HG03469 (cell line): ENCODE measurements around the gene UBN2.
"Not testable (repeated sequence)": the region's sequence is repeated elsewhere in the genome, so short reads cannot be mapped to it uniquely, and the experiment has no call there.

ENCODE experiments used
- ATAC-seq: cut with Tn5 transposase; IDR thresholded peaks from one replicate; pipeline ENCODE4 v1.9.1; 2021; ENCODE audit warnings: mild to moderate bottlenecking, moderate library complexity, moderate number of reproducible peaks; ENCODE audit not compliant: unreplicated experiment

The UBN2 gene

DNA sequence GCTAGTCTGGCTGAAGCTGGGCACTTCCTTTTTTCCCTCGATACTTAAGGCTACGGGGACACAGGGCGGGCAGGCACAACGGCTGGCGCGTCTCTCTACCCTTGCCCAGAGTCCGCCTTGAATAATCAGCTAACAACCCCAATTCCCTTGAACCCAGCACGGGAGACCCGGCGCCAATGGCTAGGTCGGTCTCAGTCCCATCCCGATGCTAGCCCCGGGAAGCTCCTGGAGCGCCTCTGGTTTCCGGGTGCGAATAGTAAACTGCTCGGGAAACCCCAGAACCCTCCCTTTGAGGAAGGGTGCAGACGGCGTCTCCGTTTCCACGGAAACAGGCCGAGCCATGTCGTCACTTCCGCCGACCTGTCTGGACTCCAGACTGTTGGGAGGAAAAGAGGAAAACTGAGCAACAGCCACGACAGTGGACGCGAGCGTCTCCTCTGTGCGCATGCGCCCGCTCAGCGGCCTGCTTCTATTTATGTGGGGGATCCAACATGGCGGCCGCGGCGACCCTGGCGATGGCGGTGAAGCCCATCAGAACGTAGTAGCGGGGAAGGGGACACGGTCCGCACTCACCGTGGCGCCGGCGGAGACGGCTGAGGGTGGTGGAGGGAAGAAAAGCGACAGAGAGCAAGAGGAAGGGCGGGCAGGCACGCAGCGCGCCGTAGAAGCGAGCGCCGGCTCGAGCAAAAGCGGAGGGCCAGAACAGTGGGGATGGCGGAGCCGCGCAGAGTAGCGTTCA, at the start of gene UBN2:
TSS of gene UBN2 (plus strand) at position 464 of the 739 bp plus-strand sequence. CDS start at position 712, 248 bp downstream.
- ATAC-seq, result peak; percentile 97

DNA sequence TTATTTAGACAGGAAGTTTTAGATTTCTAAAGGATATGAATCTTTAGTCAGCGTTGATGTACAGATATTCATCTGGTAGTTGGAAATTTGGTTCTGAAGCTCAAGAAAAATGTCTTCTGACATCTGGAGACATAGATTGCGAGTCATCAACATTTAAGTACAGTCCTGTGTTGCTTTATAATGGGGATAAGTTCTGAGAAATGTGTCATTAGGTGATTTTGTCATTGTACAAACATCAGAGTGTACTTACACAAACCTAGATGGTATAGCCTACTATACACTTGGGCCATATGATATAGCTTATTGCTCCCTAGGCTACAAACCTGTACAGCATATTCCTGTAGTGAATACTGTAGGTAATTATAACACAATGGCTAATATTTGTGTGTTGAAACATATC, 49.6 kb upstream of the UBN2 start:
- ATAC-seq, result no peak

DNA sequence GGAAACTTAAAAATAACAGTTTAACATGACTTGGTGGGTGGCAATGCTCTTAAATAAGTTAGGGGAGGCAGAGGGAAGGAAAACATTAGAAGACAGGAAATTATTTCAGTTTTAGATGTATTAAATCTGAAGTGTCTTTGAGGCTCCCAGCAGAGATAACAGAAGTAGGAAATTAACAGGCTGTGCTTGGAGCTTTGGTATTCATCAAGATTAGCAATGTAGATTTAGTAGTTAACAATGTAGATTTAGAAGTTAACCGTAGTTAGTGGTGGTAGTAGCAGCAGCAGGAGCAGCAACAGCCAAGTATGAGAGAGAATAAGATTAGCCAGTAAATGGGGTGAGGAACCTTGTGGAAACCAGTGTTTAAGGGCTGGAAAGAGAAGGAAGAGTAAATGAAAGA, 48.7 kb upstream of the UBN2 start:
- no peak for ATAC-seq

DNA sequence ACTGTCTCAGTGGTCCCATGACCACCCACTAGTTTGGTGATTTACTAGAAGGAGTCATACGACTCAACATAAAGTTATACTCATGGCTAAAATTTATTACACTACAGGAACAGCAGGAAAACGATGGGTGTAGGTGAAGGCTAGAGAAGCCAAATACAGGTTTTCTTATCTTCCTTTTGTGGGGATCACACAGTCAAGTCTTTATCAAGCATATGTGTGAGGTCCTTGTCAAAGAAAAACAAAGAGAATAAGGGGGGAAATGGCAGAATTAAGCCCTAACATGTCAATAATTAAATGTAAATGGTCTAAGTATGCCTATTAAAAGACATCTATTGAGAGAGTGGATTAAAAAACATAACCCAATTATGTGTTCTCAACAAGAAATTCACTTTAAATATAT, 47.8 kb upstream of the UBN2 start:
- ATAC-seq, result no peak

DNA sequence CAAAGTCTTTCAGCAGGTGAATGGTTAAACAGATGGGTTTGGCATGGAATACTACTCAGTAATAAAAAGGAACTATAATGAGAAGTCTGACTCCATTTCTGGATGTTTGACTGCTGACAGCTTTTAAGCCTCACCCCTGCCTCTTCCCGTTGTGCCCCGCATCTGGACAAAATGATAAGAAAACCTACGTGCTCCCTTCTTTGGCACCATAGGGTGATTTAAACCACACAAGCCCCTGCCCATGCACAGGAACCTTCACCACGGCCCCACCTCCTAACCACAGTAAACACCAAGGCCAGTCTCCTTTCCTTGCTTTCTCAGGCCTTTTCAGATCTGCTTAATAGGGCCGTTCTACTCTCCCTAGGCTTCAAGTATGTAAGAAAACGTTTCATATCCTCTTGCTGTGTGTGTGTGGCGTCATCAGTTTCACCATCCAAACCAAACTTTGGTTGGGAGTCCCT, 47.1 kb upstream of the UBN2 start:
- ATAC-seq, result no peak

DNA sequence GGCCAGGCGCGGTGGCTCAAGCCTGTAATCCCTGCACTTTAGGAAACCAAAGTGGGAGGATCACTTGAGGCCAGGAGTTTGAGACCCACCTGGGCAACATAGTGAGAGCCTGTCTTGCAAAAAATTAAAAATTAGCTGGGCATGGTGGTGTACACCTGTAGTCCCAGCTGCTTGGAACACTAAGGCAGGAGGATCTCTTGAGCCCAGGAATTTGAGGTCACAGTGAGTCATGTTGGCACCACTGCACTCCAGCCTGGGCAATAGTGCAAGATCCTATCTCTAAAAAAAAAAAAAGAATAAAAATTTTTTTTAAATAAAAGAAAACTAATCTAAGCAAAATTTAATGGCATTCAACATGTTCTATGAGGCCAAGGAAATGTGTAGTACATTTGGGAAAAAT, 44.9 kb upstream of the UBN2 start:
- ATAC-seq, result no peak

DNA sequence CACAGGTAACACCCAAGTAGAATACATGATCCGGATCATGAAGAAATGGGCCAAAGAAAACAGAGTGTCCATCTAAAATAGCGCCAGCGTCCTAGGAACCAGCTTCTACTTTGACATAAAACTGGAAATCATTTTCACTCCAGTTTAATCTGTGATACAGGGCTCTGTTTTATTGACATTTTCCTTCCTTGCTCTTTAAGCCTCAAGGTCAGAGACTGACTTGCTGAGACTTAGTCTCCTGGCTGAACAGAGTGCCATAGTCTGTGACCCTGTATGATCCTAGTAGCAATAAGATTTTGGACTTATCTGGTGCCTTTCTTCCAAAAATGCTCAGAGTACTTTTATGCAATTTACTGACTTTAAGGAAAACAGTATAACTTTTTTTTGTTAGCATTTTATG, 41.7 kb upstream of the UBN2 start:
- no peak for ATAC-seq

DNA sequence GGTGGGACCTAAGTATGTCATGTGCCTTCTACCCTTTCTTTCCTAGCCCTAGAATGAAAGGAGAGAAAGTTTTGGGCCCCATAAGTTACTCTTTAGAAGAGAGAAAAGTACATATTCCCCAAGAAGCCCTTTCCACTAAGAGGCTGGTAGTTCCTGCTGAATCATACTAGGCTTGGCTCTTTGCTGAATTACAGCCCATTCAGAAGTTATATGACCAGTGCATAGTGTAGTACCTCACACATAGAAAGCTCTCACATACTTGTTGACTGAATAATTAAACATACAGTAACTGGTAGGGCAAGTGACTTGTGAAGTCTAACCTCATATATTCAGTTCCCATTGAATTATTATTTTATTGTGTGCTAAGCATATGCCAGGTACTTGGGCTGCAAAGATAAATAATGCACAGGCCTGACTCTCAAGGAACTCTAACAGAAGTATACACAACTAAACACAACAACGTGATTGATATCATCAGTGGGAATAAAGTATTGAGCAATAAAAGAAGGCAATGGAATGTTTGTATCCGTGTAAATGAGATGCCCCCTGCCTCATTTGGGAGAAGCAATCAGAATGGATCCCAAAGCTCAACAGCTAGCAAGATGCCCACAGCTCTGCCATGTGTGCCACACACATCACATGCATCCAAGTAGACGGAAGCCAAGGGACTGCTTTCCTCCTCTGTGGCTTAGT, 38.9 kb upstream of the UBN2 start:
- no peak for ATAC-seq

DNA sequence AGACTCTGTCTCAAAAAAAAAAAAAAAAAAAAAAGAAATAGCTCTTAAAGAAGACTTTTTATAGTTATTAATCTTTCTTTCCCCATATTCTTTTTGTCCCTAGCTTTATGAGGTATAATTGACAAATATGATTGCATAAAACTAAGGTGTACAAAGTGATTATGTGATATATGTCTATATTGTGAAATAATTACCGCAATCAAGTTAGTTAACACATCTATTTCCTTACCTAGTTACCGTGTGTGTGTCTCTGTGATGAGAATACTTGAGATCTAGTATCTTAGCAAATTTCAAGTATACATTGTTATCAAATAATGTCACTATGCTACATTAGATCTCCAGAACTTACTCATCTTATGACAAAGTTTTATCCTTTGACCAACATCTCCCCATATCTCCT, 30.7 kb upstream of the UBN2 start:
- ATAC-seq, result no peak

DNA sequence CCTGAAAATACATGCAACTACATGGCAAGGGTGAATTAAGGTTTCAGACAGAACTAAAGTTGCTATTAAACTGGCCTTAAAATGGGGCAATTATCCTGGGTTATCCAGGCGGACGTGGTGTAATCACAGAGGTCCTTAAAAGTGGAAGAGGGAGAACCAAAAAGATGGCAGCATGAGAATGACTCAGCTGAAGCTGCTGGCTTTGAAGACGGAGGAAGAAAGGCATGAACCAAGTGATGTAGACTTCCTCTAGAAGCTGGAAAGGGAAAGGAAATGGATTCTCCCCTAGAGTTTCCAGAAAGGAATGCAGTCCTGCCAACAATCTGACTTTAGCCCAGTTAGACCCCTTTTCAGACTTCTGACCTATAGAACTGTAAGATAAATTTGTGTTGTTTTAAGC, 27.0 kb upstream of the UBN2 start:
- ATAC-seq, result no peak

DNA sequence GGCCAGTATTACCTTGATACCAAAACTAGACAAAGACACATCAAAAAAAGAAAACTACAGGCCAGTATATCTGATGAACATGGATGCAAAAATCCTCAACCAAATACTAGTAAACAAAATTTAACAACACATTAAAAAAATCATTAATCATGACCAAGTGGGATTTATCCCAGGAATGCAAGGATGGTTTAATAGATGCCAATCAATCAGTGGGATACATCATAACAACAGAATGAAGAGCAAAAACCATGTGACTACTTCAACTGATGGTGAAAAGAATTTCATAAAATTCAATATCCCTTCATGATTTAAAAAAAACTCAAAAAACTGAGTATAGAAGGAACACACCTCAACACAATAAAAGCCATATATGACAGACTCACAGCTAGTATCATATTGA, 25.2 kb upstream of the UBN2 start:
- no peak for ATAC-seq

DNA sequence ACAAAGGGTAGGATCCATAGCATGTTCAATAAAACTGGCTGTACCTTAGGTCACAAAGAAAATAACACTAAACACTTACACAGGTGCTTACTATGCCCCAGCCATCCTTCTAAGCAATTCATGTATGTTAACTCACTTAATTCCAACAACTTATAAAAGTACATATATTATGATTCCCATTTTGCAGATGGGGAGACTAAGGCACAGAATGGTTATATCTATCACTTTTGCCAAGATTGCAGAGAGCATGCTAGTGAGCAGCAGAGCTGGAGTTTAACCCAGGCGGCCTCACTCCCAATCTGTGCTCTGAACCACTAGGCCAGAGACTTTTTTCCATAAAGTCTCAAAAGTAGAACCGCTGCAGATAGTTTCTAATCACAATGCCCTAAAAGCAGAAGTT, 18.9 kb upstream of the UBN2 start:
- ATAC-seq, result no peak

DNA sequence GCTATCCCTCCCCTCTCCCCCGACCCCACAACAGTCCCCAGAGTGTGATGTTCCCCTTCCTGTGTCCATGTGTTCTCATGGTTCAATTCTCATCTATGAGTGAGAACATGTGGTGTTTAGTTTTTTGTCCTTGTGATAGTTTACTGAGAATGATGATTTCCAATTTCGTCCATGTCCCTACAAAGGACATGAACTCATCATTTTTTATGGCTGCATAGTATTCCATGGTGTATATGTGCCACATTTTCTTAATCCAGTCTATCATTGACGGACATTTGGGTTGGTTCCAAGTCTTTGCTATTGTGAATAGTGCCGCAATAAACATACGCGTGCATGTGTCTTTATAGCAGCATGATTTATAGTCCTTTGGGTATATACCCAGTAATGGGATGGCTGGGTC, 17.5 kb upstream of the UBN2 start:
- ATAC-seq, result not testable (repeated sequence)

DNA sequence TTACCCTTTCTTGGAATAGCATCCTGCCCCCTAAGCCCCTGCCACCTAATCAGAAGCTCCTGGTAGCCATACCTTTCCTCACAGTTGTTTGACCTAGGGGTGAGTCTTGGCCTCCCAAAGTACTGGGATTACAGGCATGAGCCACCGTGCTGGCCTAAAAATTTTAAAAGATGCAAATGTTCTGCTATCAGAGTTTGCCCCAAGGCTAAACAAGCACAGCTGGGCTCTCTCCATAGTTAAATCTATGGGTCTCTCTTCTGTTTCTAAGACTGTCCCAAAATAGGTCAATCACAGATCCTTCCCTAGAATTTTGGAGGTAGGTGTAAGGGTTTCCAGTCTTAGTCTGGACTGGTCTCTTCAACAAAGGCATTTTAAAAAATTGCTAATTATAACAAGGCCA, 12.9 kb upstream of the UBN2 start:
- ATAC-seq, result no peak

DNA sequence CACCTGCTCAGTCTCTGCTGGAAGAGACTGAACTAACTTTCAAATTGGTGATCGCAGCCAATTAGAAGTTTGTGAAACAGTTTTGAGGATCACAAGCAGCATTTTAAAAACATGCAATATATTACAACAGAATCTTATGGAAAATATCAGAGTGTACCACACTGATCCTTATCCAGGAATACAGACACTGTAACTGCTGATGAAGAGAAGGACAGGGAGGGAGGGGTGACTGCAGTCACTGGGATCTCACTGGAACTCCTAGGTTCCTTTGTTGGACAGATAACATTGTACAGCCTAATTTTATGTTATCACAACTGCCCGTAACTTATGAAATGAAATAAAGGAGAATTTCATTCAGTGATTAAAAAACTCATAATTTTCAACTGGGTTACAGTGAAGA, 6.8 kb upstream of the UBN2 start:
- no peak for ATAC-seq

DNA sequence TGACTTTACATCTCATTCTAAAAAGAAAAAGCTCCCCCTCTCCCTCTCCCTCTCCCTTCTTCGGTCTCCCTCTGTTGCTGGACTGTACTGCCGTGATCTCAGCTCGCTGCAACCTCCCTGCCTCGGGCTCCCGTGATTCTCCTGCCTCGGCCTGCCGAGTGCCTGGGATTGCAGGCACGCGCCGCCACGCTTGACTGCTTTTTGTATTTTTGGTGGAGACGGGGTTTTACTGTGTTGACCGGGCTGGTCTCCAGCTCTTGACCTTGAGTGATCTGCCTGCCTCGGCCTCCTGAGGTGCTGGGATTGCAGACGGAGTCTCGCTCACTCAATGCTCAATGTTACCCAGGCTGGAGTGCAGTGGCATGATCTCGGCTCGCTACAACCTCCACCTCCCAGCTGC, 6.2 kb upstream of the UBN2 start:
- ATAC-seq, result not testable (repeated sequence)

DNA sequence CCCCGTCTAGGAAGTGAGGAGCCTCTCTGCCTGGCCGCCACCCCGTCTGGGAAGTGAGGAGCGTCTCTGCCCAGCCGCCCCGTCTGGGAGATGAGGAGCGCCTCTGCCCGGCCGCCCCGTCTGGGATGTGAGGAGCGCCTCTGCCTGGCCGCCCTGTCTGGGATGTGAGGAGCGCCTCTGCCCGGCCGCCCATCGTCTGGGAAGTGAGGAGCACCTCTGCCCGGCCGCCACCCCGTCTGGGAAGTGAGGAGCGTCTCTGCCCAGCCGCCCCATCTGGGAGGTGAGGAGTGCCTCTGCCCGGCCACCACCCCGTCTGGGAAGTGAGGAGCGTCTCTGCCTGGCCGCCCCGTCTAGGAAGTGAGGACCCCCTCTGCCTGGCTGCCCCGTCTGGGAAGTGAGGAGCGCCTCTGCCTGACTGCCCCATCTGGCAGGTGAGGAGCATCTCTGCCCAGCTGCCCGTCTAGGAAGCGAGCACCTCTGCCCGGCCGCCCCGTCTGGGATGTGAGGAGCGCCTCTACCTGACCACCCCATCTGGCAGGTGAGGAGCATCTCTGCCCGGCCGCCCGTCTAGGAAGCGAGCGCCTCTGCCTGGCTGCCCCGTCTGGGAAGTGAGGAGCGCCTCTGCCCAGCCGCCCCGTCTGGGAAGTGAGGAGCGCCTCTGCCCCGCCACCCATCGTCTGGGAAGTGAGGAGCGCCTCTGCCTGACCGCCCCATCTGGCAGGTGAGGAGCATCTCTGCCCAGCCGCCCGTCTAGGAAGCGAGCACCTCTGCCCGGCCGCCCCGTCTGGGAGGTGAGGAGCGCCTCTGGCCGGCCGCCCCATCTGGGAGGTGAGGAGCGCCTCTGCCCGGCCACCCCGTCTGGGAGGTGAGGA, 5.5 kb upstream of the UBN2 start:
- not testable (repeated sequence) for ATAC-seq

DNA sequence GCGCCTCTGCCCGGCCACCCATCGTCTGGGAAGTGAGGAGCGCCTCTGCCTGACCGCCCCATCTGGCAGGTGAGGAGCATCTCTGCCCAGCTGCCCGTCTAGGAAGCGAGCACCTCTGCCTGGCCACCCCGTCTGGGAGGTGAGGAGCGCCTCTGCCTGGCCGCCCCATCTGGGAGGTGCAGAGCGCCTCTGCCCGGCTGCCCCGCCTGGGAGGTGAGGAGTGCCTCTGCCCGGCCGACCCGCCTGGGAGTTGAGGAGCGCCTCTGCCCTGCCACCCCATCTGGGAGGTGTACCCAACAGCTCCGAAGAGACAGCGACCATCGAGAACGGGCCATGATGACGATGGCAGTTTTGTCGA, 4.9 kb upstream of the UBN2 start:
- ATAC-seq, result not testable (repeated sequence)

DNA sequence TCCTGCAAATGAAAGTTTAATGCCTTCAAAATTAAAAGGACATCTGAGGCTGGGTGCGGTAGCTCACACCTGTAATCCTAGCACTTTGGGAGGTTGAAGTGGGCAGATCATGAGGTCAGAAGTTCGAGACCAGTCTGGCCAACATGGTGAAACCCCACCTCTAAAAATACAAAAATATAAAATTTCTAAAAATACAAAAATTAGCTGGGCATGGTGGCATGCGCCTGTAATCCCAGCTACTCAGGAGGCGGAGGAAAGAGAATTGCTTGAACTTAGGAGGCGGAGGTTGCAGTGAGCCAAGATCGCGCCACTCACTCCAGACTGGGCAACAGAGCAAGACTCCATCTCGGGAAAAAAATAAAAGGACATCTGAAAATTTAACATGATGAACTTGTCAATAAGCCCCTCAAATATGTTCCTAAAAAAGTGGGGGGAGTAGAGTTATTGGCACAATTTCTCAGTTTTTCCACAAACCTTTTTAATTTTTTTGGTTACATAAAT, 4.0 kb upstream of the UBN2 start:
- not testable (repeated sequence) for ATAC-seq

DNA sequence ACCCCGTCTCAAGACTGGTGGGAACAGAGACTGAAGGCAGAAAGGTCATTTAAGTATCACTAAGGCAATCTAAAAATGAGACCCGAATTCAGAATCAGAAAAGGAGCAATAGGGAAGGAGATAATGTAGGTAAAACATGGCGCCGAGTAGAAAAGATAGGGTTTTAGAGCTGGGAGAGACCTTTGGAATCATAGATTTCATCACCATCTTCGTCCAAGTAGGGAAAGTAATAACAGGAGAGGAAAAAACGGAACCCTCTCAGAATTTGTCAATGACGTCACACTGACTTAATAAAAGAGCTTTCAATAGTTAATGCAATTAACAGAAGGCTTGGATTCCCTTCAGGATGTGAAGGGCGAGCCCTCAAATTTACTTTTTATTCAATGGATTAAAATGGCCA, 1.0 kb upstream of the UBN2 start:
- ATAC-seq, result no peak

DNA sequence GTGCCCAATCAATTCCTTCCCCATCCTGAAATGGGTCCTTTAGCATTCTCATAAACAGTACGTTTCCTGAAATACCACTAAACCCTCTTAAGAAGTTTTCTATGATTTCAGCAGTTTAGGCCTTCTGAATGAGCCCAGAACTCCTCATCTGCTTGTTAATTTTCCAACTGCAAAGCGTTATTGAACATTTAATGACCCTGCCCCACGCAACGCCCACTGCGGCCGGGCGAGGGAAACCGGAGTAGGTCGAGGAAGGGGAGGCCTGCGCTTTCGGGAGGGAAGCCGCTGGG, 608 bp upstream of the UBN2 start:
- ATAC-seq, result no peak
